ENCODE data around the gene SLIT3.

DNA sequence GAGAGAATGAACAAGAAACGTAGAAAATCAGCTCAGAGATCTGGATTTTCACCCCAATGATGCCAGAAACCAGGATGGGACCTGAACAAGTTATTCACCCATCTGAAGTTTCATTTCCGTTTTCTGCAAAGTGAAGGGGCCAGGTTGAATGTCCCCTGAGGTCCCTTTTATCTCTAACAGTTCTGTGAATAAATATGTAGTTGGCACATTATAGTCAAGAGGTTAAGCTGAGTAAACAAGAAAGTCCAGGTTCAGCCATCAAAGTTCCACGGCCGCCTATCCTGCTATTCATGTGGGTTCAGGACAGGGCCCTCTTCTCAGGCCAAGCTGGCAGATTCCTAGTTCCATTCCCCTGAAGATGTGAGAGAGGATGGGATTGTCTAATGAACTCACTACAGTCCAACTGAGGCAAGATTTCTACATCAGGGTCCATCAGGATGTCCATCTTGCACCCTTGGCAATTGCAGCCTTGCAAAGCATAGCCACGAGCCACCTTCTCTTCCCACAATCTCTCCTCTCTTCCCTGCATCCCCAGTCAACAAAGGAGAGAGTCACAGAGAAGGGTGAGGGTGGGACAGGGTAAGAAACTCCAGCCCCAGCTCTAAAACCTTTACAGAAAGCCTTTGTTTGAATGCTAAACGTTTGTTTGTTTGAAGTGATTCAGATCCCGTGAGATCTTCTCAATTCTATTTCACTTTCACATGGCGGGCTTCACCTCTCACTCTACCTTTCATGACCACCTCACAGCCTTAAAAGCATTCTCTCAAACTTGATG, 311.0 kb downstream of the SLIT3 start:
- TF ChIP-seq, protein P1, sequence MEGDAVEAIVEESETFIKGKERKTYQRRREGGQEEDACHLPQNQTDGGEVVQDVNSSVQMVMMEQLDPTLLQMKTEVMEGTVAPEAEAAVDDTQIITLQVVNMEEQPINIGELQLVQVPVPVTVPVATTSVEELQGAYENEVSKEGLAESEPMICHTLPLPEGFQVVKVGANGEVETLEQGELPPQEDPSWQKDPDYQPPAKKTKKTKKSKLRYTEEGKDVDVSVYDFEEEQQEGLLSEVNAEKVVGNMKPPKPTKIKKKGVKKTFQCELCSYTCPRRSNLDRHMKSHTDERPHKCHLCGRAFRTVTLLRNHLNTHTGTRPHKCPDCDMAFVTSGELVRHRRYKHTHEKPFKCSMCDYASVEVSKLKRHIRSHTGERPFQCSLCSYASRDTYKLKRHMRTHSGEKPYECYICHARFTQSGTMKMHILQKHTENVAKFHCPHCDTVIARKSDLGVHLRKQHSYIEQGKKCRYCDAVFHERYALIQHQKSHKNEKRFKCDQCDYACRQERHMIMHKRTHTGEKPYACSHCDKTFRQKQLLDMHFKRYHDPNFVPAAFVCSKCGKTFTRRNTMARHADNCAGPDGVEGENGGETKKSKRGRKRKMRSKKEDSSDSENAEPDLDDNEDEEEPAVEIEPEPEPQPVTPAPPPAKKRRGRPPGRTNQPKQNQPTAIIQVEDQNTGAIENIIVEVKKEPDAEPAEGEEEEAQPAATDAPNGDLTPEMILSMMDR (conservative IDR thresholded peaks at IDR 0.05; ENCODE audit: low read depth in 2 of 2) = no peak
- no peak for TF ChIP-seq POLR2AphosphoS5 (IDR thresholded peaks at IDR 0.05; ENCODE audit: low read depth)
- TF ChIP-seq, protein P2, sequence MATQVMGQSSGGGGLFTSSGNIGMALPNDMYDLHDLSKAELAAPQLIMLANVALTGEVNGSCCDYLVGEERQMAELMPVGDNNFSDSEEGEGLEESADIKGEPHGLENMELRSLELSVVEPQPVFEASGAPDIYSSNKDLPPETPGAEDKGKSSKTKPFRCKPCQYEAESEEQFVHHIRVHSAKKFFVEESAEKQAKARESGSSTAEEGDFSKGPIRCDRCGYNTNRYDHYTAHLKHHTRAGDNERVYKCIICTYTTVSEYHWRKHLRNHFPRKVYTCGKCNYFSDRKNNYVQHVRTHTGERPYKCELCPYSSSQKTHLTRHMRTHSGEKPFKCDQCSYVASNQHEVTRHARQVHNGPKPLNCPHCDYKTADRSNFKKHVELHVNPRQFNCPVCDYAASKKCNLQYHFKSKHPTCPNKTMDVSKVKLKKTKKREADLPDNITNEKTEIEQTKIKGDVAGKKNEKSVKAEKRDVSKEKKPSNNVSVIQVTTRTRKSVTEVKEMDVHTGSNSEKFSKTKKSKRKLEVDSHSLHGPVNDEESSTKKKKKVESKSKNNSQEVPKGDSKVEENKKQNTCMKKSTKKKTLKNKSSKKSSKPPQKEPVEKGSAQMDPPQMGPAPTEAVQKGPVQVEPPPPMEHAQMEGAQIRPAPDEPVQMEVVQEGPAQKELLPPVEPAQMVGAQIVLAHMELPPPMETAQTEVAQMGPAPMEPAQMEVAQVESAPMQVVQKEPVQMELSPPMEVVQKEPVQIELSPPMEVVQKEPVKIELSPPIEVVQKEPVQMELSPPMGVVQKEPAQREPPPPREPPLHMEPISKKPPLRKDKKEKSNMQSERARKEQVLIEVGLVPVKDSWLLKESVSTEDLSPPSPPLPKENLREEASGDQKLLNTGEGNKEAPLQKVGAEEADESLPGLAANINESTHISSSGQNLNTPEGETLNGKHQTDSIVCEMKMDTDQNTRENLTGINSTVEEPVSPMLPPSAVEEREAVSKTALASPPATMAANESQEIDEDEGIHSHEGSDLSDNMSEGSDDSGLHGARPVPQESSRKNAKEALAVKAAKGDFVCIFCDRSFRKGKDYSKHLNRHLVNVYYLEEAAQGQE (IDR thresholded peaks at IDR 0.05; ENCODE audit: unreplicated experiment) = no peak

Data from GM23338 (cell line).